Stomach smooth muscle (tissue), 2 donors: ENCODE results near the gene GPX3.

Source experiments
- H3K27ac ChIP-seq: one replicate; pipeline ENCODE4 v1.7.0; 2013; ENCODE audit warnings: mild to moderate bottlenecking, low read length, inconsistent platforms
- H3K27me3 ChIP-seq, 2 donors: one replicate each; pipeline ENCODE4 v1.7.0; 2013; ENCODE audit warnings: low read length in 2 of 2; ENCODE audit not compliant: insufficient read depth in 2 of 2, control insufficient read depth in 1 of 2
- H3K36me3 ChIP-seq, 2 donors: one replicate each; pipeline ENCODE4 v1.7.0; 2013; ENCODE audit warnings: low read length in 2 of 2; ENCODE audit not compliant: control insufficient read depth in 2 of 2, insufficient read depth in 2 of 2
- H3K4me1 ChIP-seq: one replicate; pipeline ENCODE4 v1.7.0; 2013; ENCODE audit warnings: low read length; ENCODE audit not compliant: control insufficient read depth, insufficient read depth
- H3K4me3 ChIP-seq, 2 donors: one replicate each; pipeline ENCODE4 v1.7.0; 2013; ENCODE audit warnings: low read length in 2 of 2
- H3K9ac ChIP-seq, 2 donors: one replicate each; pipeline ENCODE4 v1.7.0; 2013; ENCODE audit warnings: low read length in 2 of 2, mild to moderate bottlenecking in 1 of 2
- H3K9me3 ChIP-seq, 2 donors: one replicate each; pipeline ENCODE4 v1.7.0; 2013; ENCODE audit warnings: low read length in 2 of 2; ENCODE audit not compliant: control insufficient read depth in 2 of 2
- donor health status: healthy.
- donor health status: Pancreatic carcinoma.

Gene GPX3

GRCh38 chr5:151024440-151025249 is 4.3 kb downstream of the GPX3 start:
- no peaks in the 10 kb centered on the region for H3K27me3 ChIP-seq
- no peak overlapping the region for H3K9ac ChIP-seq
- peak overlapping the region; percentile 41 for H3K27ac ChIP-seq
- H3K36me3 ChIP-seq: peaks cover 16 to 28% of the 10 kb centered on the region in 2 donors
- peaks cover 60% of the 10 kb centered on the region for H3K4me1 ChIP-seq
- no peaks in the 10 kb centered on the region for H3K9me3 ChIP-seq
- peak overlapping the region in 1 of 2 donors; percentile 40 for H3K4me3 ChIP-seq

GRCh38 chr5:151025250-151025606 is 4.8 kb downstream of the GPX3 start:
- Histone ChIP-seq H3K9me3 (no peaks in the 10 kb centered on the region), H3K4me3 (no peak overlapping the region), H3K4me1 (peaks cover 63% of the 10 kb centered on the region), H3K27me3 (no peaks in the 10 kb centered on the region), H3K27ac (no peak overlapping the region), H3K9ac (no peak overlapping the region), H3K36me3 (peaks cover 16 to 33% of the 10 kb centered on the region in 2 donors)

GRCh38 chr5:151026088-151026487 is 5.7 kb downstream of the GPX3 start:
- Histone ChIP-seq H3K27ac (no peak overlapping the region), H3K4me3 (no peak overlapping the region), H3K36me3 (peaks cover 18 to 39% of the 10 kb centered on the region in 2 donors), H3K9me3 (no peaks in the 10 kb centered on the region), H3K27me3 (no peaks in the 10 kb centered on the region), H3K4me1 (peaks cover 61% of the 10 kb centered on the region), H3K9ac (no peak overlapping the region)

- H3K27ac ChIP-seq: no peak overlapping the region
- no peaks in the 10 kb centered on the region for H3K9me3 ChIP-seq
- H3K4me1 ChIP-seq: peaks cover 58% of the 10 kb centered on the region
- no peak overlapping the region for H3K9ac ChIP-seq
- no peaks in the 10 kb centered on the region for H3K27me3 ChIP-seq
- peaks cover 24 to 45% of the 10 kb centered on the region in 2 donors for H3K36me3 ChIP-seq
- no peak overlapping the region for H3K4me3 ChIP-seq
Observed at GRCh38 chr5:151026679-151027078, 6.3 kb downstream of the GPX3 start.

- H3K27ac ChIP-seq: no peak overlapping the region
- no peaks in the 10 kb centered on the region for H3K27me3 ChIP-seq
- H3K9me3 ChIP-seq: no peaks in the 10 kb centered on the region
- H3K9ac ChIP-seq: no peak overlapping the region
- H3K36me3 ChIP-seq: peaks cover 33 to 55% of the 10 kb centered on the region in 2 donors
- H3K4me3 ChIP-seq: no peak overlapping the region
- H3K4me1 ChIP-seq: peaks cover 51% of the 10 kb centered on the region
Observed at GRCh38 chr5:151027961-151028479, 7.6 kb downstream of the GPX3 start.

- Histone ChIP-seq H3K27me3 (no peaks in the 10 kb centered on the region), H3K4me1 (peaks cover 45% of the 10 kb centered on the region), H3K4me3 (no peak overlapping the region), H3K36me3 (peaks cover 38 to 60% of the 10 kb centered on the region in 2 donors), H3K9ac (no peak overlapping the region), H3K9me3 (no peaks in the 10 kb centered on the region), H3K27ac (no peak overlapping the region)
Observed at GRCh38 chr5:151028717-151029116, 8.3 kb downstream of the GPX3 start.

GRCh38 chr5:151029179-151030055 is 9.0 kb downstream of the GPX3 start:
- Histone ChIP-seq H3K9ac (peak overlapping the region in 1 of 2 donors; percentile 9), H3K27me3 (no peaks in the 10 kb centered on the region), H3K27ac (peak overlapping the region; percentile 55), H3K4me1 (peaks cover 38% of the 10 kb centered on the region), H3K36me3 (peaks cover 45 to 66% of the 10 kb centered on the region in 2 donors), H3K9me3 (no peaks in the 10 kb centered on the region), H3K4me3 (no peak overlapping the region)

- Histone ChIP-seq H3K9me3 (no peaks in the 10 kb centered on the region), H3K4me3 (no peak overlapping the region), H3K27ac (peak overlapping the region; percentile 55), H3K4me1 (peaks cover 33% of the 10 kb centered on the region), H3K27me3 (no peaks in the 10 kb centered on the region), H3K36me3 (peaks cover 50 to 71% of the 10 kb centered on the region in 2 donors), H3K9ac (no peak overlapping the region)
Observed at GRCh38 chr5:151030056-151030336, 9.6 kb downstream of the GPX3 start.

GRCh38 chr5:151030379-151030778 is 10.0 kb downstream of the GPX3 start:
- Histone ChIP-seq H3K4me1 (peaks cover 30% of the 10 kb centered on the region), H3K4me3 (no peak overlapping the region), H3K27ac (peak overlapping the region; percentile 55), H3K27me3 (no peaks in the 10 kb centered on the region), H3K9ac (no peak overlapping the region), H3K36me3 (peaks cover 54 to 74% of the 10 kb centered on the region in 2 donors), H3K9me3 (no peaks in the 10 kb centered on the region)

GRCh38 chr5:151031554-151031953 is 11.2 kb downstream of the GPX3 start:
- H3K27ac ChIP-seq: no peak overlapping the region
- peaks cover 63 to 76% of the 10 kb centered on the region in 2 donors for H3K36me3 ChIP-seq
- H3K27me3 ChIP-seq: no peaks in the 10 kb centered on the region
- no peak overlapping the region for H3K9ac ChIP-seq
- peaks cover 25% of the 10 kb centered on the region for H3K4me1 ChIP-seq
- no peaks in the 10 kb centered on the region for H3K9me3 ChIP-seq
- no peak overlapping the region for H3K4me3 ChIP-seq
